ENCODE data around the gene OPRM1.

OPRM1 gene

DNA sequence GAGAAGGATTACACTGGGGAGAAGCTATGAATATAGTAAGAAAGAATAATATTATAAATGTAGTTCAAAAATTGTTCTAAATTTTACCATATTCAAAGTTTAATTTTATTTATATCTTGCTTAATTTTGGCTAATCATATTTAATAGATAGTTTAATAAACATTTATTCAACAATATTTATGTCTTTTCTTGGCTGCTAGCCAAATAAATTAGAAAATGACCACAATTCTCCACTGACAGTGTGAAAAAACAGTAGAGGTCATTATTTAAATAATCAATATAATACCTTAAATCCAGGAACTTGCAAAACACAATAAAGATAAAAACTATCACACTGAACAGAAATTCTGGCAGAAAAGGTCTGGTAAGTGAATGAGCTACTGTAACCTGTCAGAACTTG is 171.6 kb downstream of the OPRM1 start:
- Histone ChIP-seq H3K4me1 (peaks cover 0 to 32% (median 7%) of the 10 kb centered on the region in 10 experiments; a peak in 11 of 20 replicates), H3K9me3 (replicated peaks in 1 of 11) (0 out of 22 replicates have a peak, but pooled peaks cover 0 to 4% (median 0%) of the 10 kb centered on the region in 11 experiments), H3K36me3 (peaks cover 0 to 99% (median 95%) of the 10 kb centered on the region in 11 experiments; a peak in 20 of 22 replicates), H3K9ac (no peak overlapping the region), H4K20me1 (peaks cover 0 to 7% (median 0%) of the 10 kb centered on the region in 11 experiments; a peak in 1 of 22 replicates), H3K27ac (no peak overlapping the region), H3K4me2 (no peak overlapping the region), H3K4me3 (no peak overlapping the region), H3K27me3 (no peaks in the 10 kb centered on the region)
- no peak for TF ChIP-seq Cebpa-rat (IDR thresholded peaks at IDR 0.05)

DNA sequence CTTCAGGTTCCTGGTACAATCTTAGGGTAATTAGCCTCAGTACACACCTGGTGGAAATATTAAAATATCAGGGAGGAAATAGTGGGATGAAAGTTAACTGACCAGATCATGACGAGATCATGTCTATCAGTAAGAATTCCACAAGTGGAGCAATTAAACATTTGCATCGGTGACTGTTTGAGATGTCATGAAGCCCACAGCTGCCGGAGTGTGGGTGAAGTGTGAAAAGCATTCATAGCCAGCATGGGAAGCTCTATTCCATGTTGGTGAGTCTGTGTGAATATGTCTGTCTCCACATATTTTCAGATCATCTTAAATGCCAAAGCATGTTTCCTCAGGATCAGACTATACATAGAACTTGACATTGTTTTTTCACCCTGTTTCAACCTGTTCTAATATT is 174.7 kb downstream of the OPRM1 start:
- Histone ChIP-seq H3K4me1 (peaks cover 8 to 45% (median 18%) of the 10 kb centered on the region in 10 experiments; a peak in 19 of 20 replicates), H3K4me2 (peak overlapping the region in 2 of 11 experiments; percentile 8 to 9; a peak in 1 of 22 replicates), H4K20me1 (peaks cover 0 to 9% (median 0%) of the 10 kb centered on the region in 11 experiments; a peak in 2 of 22 replicates), H3K9me3 (replicated peaks in 1 of 11) (0 out of 22 replicates have a peak, but pooled peaks cover 0 to 4% (median 0%) of the 10 kb centered on the region in 11 experiments), H3K36me3 (peaks cover 0 to 98% (median 91%) of the 10 kb centered on the region in 11 experiments; a peak in 17 of 22 replicates), H3K27me3 (no peaks in the 10 kb centered on the region), H3K27ac (no peak overlapping the region), H3K4me3 (no peak overlapping the region), H3K9ac (no peak overlapping the region)
- no peak for TF ChIP-seq Cebpa-rat (IDR thresholded peaks at IDR 0.05)

DNA sequence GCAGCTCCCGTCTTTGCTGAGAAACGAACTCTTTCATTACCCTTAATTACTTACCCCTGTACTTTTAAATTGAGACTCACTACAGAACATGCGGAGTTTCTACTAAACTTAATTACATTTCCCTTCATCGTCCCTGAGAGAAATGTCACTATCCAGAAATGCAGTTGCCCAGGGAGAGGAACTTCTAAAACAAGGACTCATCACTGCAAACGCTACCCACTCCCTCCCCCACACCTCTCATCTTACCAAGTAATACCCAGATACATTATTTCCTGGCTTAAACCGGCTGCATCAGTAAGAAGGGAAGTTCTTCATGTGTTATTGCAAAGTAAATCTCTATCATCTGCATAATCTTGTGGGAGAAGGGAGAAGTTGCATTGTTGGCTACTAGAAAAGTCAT is 179.3 kb downstream of the OPRM1 start:
- no peak for TF ChIP-seq Cebpa-rat (IDR thresholded peaks at IDR 0.05)
- peaks cover 16 to 46% (median 19%) of the 10 kb centered on the region in 10 experiments; a peak in 19 of 20 replicates for H3K4me1 ChIP-seq
- H3K9ac ChIP-seq = peak overlapping the region in 2 of 11 experiments; percentile 2 to 21; a peak in 3 of 22 replicates
- H3K4me2 ChIP-seq = peak overlapping the region; percentile 27 to 71 (median 44); a peak in 19 of 22 replicates
- H3K36me3 ChIP-seq = peaks cover 0 to 99% (median 94%) of the 10 kb centered on the region in 11 experiments; a peak in 19 of 22 replicates
- no peaks in the 10 kb centered on the region for H3K27me3 ChIP-seq
- 0 out of 22 replicates have a peak, but pooled peaks cover 0 to 13% (median 0%) of the 10 kb centered on the region in 11 experiments for H3K9me3 ChIP-seq (replicated peaks in 1 of 11)
- H4K20me1 ChIP-seq = peaks cover 0 to 22% (median 0%) of the 10 kb centered on the region in 11 experiments; a peak in 6 of 22 replicates
- H3K4me3 ChIP-seq = no peak overlapping the region
- peak overlapping the region in 6 of 11 experiments; percentile 10 to 58 (median 21); a peak in 6 of 22 replicates for H3K27ac ChIP-seq

DNA sequence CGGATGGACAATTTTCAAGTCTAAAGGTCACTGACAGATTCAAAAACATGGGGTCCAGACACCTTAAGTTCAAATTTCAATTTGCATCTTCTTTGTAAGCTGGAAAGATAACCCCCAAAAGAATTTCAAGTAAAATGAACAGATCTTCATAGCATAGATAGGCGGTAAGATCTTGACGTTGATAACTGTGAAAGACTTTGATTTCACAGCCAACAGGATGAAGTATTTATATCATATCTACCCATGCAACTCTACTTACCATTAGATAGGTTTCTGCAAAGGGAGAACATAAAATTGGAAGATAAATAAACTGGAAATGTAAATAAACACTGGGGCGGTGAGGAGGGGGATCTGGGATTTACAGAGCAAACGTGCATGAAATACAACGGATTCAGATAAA is 179.7 kb downstream of the OPRM1 start:
- no peak for TF ChIP-seq Cebpa-rat (IDR thresholded peaks at IDR 0.05)
- no peak overlapping the region for H3K9ac ChIP-seq
- H4K20me1 ChIP-seq = peaks cover 0 to 26% (median 0%) of the 10 kb centered on the region in 11 experiments; a peak in 6 of 22 replicates
- H3K4me3 ChIP-seq = no peak overlapping the region
- H3K9me3 ChIP-seq (replicated peaks in 1 of 11) = 0 out of 22 replicates have a peak, but pooled peaks cover 0 to 13% (median 0%) of the 10 kb centered on the region in 11 experiments
- peak overlapping the region in 2 of 11 experiments; percentile 20 to 58; a peak in 4 of 22 replicates for H3K27ac ChIP-seq
- H3K27me3 ChIP-seq = no peaks in the 10 kb centered on the region
- H3K4me2 ChIP-seq = peak overlapping the region; percentile 27 to 71 (median 44); a peak in 19 of 22 replicates
- peaks cover 0 to 99% (median 94%) of the 10 kb centered on the region in 11 experiments; a peak in 19 of 22 replicates for H3K36me3 ChIP-seq
- H3K4me1 ChIP-seq = peaks cover 15 to 46% (median 18%) of the 10 kb centered on the region in 10 experiments; a peak in 19 of 20 replicates

DNA sequence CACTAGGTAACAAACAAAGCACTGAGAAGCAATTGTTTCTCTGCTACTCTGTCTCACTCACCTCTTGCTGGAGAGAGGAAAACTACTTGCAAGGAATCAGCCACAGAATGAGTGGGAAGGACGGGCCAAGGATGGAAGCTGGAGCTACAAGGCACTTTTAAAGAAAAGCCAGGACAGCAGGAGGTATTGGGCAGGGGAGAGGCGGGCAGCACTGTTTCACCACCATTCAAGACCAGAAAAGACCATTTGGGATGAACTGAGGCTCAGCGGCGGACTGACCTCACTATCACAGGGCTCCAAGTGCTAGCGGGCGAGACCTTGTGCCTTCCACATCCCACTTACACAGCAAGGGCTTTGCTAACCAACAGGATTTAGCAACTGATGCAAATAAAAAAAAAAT is 180.2 kb downstream of the OPRM1 start:
- H3K4me3 ChIP-seq = no peak overlapping the region
- peaks cover 11 to 46% (median 17%) of the 10 kb centered on the region in 10 experiments; a peak in 18 of 20 replicates for H3K4me1 ChIP-seq
- 0 out of 22 replicates have a peak, but pooled peaks cover 0 to 13% (median 0%) of the 10 kb centered on the region in 11 experiments for H3K9me3 ChIP-seq (replicated peaks in 1 of 11)
- no peaks in the 10 kb centered on the region for H3K27me3 ChIP-seq
- H3K36me3 ChIP-seq = peaks cover 0 to 99% (median 94%) of the 10 kb centered on the region in 11 experiments; a peak in 19 of 22 replicates
- peak overlapping the region in 9 of 11 experiments; percentile 35 to 71 (median 44); a peak in 13 of 22 replicates for H3K4me2 ChIP-seq
- no peak overlapping the region for H3K9ac ChIP-seq
- H4K20me1 ChIP-seq = peaks cover 0 to 26% (median 0%) of the 10 kb centered on the region in 11 experiments; a peak in 6 of 22 replicates
- no peak for TF ChIP-seq Cebpa-rat (IDR thresholded peaks at IDR 0.05)
- H3K27ac ChIP-seq = peak overlapping the region in 2 of 11 experiments; percentile 20; a peak in 2 of 22 replicates

DNA sequence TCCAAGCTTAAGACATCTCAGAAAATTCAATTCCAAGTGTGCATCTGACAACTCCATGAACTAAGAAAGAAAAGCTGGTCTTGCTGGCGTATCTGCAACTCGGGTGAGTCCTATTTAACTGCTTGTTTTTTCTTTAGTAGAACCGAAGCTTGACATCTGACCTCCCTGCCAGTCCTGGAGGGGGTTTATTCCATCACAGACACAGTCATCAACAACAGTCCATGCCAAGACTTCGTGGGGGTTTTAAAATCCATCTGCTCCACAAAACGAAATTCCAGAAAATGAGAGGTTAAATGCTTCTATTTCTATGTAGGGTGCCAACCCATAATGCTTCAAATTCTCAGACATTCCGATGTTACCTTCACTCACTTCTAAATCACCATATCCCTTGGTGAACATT is 183.7 kb downstream of the OPRM1 start:
- H3K27ac ChIP-seq = no peak overlapping the region
- peaks cover 0 to 100% (median 94%) of the 10 kb centered on the region in 11 experiments; a peak in 19 of 22 replicates for H3K36me3 ChIP-seq
- peaks cover 11 to 53% (median 17%) of the 10 kb centered on the region in 10 experiments; a peak in 18 of 20 replicates for H3K4me1 ChIP-seq
- peaks cover 0 to 37% (median 0%) of the 10 kb centered on the region in 11 experiments; a peak in 6 of 22 replicates for H4K20me1 ChIP-seq
- no peak for TF ChIP-seq Cebpa-rat (IDR thresholded peaks at IDR 0.05)
- no peaks in the 10 kb centered on the region for H3K27me3 ChIP-seq
- peak overlapping the region in 2 of 11 experiments; percentile 6 to 33; a peak in 2 of 22 replicates for H3K4me2 ChIP-seq
- H3K4me3 ChIP-seq = no peak overlapping the region
- peaks cover 0 to 14% (median 4%) of the 10 kb centered on the region in 11 experiments; a peak in 5 of 22 replicates for H3K9me3 ChIP-seq (replicated peaks in 1 of 11)
- no peak overlapping the region for H3K9ac ChIP-seq

DNA sequence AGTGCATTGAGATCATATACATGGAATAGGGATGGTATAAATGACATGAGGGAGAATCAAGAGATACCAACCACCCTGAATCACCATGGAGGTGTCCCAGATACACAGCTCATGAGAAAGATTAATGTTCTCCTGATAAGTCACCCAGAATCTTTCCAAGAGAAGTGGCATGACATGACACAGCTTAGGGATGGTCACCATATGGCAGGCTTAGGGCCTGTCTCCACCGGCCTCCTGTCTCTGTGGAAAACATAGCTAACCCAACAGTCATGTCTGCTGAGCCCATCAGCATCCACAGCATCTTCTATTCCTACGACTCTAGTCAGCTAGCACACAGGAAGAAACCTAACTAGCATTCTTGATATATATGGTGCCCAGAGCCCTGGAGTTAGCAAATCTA is 184.3 kb downstream of the OPRM1 start:
- peaks cover 0 to 100% (median 94%) of the 10 kb centered on the region in 11 experiments; a peak in 19 of 22 replicates for H3K36me3 ChIP-seq
- H3K9ac ChIP-seq = no peak overlapping the region
- no peak overlapping the region for H3K4me3 ChIP-seq
- H4K20me1 ChIP-seq = peaks cover 0 to 42% (median 0%) of the 10 kb centered on the region in 11 experiments; a peak in 6 of 22 replicates
- TF ChIP-seq Cebpa-rat (IDR thresholded peaks at IDR 0.05) = no peak
- no peaks in the 10 kb centered on the region for H3K27me3 ChIP-seq
- H3K9me3 ChIP-seq (replicated peaks in 1 of 11) = peaks cover 0 to 14% (median 4%) of the 10 kb centered on the region in 11 experiments; a peak in 5 of 22 replicates
- H3K4me2 ChIP-seq = no peak overlapping the region; a peak in 1 of 22 replicates
- H3K27ac ChIP-seq = no peak overlapping the region
- H3K4me1 ChIP-seq = peaks cover 6 to 47% (median 13%) of the 10 kb centered on the region in 10 experiments; a peak in 18 of 20 replicates

DNA sequence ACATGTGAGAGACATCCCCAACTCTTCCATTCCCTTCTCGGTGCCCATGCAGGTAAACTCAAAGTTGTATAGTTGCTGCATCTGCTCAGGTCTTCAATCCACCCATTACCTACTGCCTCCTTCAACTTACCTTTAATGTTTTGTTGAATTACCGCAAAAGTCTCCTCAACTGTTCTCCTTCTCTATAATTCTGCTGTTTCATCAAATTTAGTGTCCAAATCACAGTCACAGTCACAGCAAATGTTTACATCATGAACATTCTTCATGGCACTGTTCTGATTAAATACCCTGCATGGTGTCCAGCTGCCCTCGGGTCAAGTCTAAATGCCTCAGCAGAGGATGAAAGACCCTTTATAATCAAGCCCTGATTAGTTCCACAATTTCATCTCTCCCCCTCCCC is 187.4 kb downstream of the OPRM1 start:
- no peaks in the 10 kb centered on the region for H3K27me3 ChIP-seq
- peak overlapping the region in 3 of 11 experiments; percentile 2 to 47 (median 21); a peak in 5 of 22 replicates for H3K4me2 ChIP-seq
- H3K36me3 ChIP-seq = peaks cover 0 to 99% (median 89%) of the 10 kb centered on the region in 11 experiments; a peak in 16 of 22 replicates
- H3K27ac ChIP-seq = no peak overlapping the region
- H3K4me3 ChIP-seq = no peak overlapping the region
- peaks cover 0 to 44% (median 10%) of the 10 kb centered on the region in 10 experiments; a peak in 13 of 20 replicates for H3K4me1 ChIP-seq
- no peak for TF ChIP-seq Cebpa-rat (IDR thresholded peaks at IDR 0.05)
- no peak overlapping the region for H3K9ac ChIP-seq
- peaks cover 0 to 16% (median 5%) of the 10 kb centered on the region in 11 experiments; a peak in 8 of 22 replicates for H3K9me3 ChIP-seq (replicated peaks in 1 of 11)
- peaks cover 0 to 49% (median 0%) of the 10 kb centered on the region in 11 experiments; a peak in 8 of 22 replicates for H4K20me1 ChIP-seq
